D721Med (cell line): ENCODE measurements around the gene SLC52A1.
"Not testable (repeated sequence)": the region's sequence is repeated elsewhere in the genome, so short reads cannot be mapped to it uniquely, and the experiment has no call there.

ENCODE experiments used
- DNase-seq: peaks from one replicate; pipeline ENCODE4 v3.0.0; 2011; ENCODE audit warnings: low spot score; ENCODE audit not compliant: insufficient read length
- FAIRE-seq: peaks from 2 replicates; lab custom pipeline; 2011; peaks lifted over from hg19 to GRCh38; lab: Jason Lieb, UNC
- CTCF ChIP-seq: IDR thresholded peaks from 2 replicates; pipeline ENCODE4 v1.5.1; 2012; ENCODE audit warnings: mild to moderate bottlenecking, control low read depth; ENCODE audit not compliant: insufficient read depth; ENCODE audit errors: missing control alignments

The SLC52A1 gene

GRCh38 chr17:5031365-5032082 is 3.7 kb downstream of the SLC52A1 start:
- FAIRE-seq, result no peak
- peak; percentile 62 for DNase-seq
- TF ChIP-seq CTCF, result peak; percentile 47

DNA sequence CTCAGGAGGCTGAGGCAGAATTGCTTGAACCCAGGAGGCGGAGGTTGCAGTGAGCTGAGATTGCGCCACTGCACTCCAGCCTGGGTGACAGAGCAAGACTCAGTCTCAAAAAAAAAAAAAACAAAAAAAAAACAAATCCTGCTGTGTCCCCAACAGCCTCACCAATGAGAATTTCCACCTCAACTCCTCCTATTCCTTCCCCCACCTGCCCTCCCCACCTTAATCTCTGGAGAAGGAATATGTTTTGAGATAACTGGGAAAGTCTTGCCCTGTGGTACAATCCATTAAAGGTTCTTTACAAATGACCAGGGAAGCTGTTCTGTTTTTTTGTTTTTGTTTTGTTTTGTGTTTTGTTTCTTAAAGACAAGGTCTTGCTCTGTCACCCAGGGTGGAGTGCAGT is 5.1 kb downstream of the SLC52A1 start:
- not testable (repeated sequence) for DNase-seq, FAIRE-seq

- no peak for FAIRE-seq
- no peak for DNase-seq
- no peak for TF ChIP-seq CTCF
These were observed 7.3 kb downstream of the SLC52A1 start for GRCh38 chr17:5027916-5028315.

- no peak for TF ChIP-seq CTCF
- FAIRE-seq (no peak), DNase-seq (no peak)
These were observed 7.9 kb downstream of the SLC52A1 start for GRCh38 chr17:5027299-5027698.

- no peak for TF ChIP-seq CTCF
- DNase-seq (no peak), FAIRE-seq (no peak)
These were observed 10.6 kb downstream of the SLC52A1 start for GRCh38 chr17:5024604-5025003.

- no peak for DNase-seq
- FAIRE-seq, result no peak
- TF ChIP-seq CTCF, result no peak
These were observed 11.6 kb downstream of the SLC52A1 start for GRCh38 chr17:5023588-5024147.

- DNase-seq (no peak), FAIRE-seq (no peak)
- no peak for TF ChIP-seq CTCF
These were observed 13.0 kb downstream of the SLC52A1 start for GRCh38 chr17:5022171-5022711.
